Tibial nerve (tissue), 4 donors: ENCODE results near the gene GLIPR1.

Experiments
- CTCF ChIP-seq, 5 experiments: fragments of 200-600 bp in 3 of 5; fragments of 450-650 bp in 2 of 5; sonication (generic) in 3 of 5; IDR thresholded peaks; one replicate each; pipeline ENCODE4 v1.5.1; 2016 to 2019; ENCODE audit warnings: antibody characterized with exemption in 5 of 5, mild to moderate bottlenecking in 3 of 5, moderate library complexity in 2 of 5
- EP300 ChIP-seq, 2 donors: sonication (generic); formaldehyde crosslinking; IDR thresholded peaks; one replicate each; pipeline ENCODE4 v1.6.1; 2017; ENCODE audit warnings: antibody characterized with exemption in 2 of 2, mild to moderate bottlenecking in 1 of 2
- POLR2A ChIP-seq, 2 donors: fragments of 450-650 bp; IDR thresholded peaks; one replicate each; pipeline ENCODE4 v1.6.1; 2017; ENCODE audit warnings: antibody characterized with exemption in 2 of 2, mild to moderate bottlenecking in 2 of 2, moderate library complexity in 2 of 2

DNA sequence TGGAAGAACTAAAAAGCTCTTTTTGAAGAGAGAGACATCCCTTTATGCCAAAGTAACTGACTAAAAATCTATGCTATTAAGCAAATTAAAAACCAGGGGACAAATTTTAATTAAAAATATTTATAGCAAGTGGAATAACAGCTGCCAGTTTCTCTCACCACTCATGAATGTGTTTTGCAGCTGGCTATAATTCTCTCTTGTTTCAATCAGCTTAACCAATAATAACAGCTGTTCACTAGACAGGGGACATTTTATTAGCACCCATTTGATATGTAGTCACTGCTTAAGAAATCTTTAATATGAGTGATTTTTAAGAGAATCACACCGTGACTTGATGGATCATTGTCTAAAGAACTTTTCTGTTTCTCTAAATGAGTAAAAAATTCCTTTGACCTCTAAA lies 65.1 kb downstream of the GLIPR1 start:
- no peak for TF ChIP-seq CTCF (IDR thresholded peaks at IDR 0.05)
- no peak for TF ChIP-seq POLR2A (IDR thresholded peaks at IDR 0.05)
- TF ChIP-seq EP300 (IDR thresholded peaks at IDR 0.05): no peak
